GM21528 (cell line): Measurements from ENCODE around the gene WARS2.

Experiments used
- ATAC-seq: cut with Tn5 transposase; IDR thresholded peaks from one replicate; pipeline ENCODE4 v1.9.1; 2021; ENCODE audit warnings: mild to moderate bottlenecking, moderate library complexity; ENCODE audit not compliant: unreplicated experiment, low FRiP score

WARS2 gene

DNA sequence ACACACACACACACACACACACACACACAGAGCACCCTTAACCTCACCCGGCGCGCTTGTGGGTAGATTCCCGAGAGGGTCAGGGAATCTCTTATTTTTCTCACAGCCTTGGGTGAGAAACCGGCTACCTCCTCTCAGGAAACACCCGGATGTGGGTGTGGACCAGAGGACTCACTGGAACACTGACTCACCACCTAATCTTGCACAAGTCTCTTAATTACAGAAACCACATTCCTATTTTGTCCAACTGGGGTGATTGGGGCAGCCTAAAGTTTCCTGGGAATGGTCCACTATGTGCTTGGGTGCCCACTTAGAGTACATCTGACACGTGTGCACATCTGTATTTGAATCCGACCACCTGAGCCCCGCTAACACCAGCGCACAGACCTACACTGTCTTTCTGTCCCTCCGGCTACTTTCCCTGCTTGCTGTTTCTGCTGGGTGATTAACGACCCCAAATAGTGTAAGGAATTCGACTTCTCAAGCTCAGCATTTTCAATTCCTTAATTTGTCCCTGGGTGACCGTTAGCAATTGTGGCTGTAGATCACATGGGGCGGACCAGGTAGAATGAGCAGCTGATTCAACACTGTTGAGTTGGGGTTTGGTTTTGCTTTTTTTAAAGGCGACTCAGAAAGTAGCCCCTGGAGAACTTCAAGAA is 138.3 kb downstream of the WARS2 start:
- no peak for ATAC-seq

DNA sequence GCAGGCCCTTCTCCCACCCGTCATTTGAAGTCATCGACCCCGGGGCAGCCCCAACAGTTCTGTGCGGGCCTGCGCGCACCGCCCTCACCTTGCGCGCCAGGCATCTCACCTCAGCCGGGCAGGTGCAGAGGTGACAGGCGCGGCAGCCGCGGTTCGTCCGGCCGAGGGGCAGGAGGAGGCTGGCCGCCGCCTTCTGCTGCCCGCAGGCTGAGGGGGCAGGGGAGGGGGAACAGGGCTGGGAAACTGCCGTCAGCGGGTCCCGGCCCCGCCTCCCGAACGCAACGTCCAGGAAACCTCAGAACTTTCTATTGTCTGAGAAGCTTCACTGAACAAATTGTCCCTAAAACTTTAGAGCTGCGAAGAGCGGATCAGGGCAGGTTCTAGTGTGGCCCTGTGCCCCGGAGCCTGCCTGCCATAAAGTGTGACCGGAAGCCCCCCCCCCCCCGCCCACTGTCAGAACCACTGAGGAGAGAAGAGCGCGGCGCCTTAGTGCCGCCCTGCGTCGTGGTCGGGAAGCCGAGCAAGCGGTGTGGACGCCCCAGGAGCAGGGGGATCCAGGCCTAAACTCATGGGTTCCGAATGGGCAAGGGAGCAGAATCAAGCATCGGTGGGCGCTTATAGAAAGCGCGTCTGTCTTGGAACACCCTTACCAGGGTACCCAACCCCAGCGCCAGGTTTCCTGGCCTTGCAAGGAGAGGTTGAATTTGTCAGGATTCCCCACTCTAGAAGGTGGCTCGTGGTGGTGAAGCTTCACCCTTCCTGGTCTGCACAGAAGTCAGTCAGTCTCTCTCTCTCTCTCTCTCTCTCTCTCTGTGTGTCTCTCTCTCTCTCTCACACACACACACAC is 139.0 kb downstream of the WARS2 start:
- no peak for ATAC-seq

DNA sequence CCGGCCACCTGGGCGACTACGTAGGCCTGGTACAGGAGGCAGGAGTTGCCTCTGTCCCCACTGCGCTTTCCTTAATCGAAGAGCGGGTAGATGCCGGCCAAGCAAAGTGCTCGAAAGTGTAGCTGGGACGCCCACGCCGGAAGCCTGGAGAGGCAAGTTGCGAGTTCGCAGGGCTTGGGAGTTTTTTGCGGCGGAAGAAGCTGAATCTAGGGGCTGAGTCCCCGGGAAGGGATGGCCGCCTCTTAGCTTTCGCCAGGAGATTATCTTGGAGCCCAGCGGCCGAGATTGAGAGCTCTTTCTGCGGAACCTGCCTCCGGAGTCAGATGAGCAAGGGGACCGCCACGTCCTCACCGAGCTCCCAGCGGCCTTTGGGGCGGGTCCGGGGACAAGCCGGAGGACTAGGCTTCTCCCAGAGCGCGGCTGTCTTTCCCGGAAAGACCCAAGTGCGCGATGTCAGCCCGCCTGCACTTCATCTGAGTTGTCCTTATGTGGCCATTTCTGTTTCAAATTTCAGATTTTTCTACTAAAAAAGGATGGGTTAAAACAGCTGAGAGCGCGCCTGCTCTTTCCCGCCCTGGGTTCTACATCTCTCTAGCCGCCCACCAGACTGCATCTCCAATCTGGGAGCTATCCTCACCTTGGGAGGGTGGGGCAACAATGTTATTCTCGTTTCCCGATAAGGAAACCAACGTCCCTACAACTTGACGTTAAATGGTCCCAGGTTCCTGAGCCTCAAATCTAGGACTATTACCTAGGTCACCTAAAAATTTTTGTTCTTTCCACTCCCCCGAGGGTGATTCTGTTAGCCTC is 139.9 kb downstream of the WARS2 start:
- no peak for ATAC-seq

DNA sequence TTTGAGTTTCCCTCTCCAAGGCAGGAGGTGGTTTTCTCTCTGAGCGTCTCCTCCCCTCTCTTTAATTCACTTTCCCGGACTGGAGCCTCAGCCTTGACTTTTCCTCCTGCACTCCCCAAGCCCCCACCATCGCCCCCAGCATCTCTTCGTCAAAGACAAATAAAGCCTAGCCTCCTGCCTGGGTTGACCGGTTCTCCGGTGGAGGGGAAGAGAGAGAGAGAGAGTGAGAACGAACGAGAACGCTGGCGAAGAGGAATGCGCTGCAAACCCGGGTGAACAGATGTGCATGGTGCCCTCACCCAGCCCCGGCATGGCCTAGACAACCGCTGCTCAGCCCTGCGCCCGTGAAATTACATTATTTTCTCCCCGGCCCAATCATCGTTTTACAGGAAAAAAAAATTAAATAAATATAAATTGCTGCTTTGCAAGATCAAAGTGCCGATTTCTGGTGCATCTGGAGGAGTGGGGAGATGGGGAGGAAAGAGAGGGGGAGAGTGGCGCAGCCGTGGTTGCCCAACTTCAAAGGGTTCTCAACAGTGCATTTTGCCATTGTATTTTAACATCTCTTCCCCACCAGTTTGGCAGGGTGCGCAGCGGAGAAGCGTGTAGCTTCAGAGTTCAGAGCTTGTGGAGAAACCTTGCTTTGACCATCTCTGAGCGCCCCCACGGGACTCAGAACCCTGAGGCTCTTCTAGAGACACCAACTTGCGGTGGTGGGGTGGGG is 140.9 kb downstream of the WARS2 start:
- no peak for ATAC-seq

DNA sequence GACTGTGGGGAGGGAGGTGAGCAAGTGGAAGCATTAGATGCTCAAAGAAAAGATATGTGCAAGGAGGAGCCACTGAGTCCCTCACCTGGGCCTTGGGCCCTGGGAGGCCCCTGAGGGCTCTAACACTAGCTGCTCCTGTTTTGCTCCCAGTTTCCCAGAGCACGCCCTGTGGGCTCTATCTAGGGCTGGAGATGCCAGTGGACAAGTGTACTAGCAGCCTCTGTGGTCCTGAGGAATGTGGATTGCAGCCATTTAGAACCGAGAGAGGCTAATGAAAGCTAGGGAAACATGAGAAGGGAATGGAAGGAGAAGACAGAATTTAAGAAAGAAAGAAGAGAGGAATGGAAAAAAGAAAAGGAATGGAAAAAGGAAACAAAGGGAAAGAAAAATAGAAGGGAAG is 142.3 kb downstream of the WARS2 start:
- no peak for ATAC-seq

DNA sequence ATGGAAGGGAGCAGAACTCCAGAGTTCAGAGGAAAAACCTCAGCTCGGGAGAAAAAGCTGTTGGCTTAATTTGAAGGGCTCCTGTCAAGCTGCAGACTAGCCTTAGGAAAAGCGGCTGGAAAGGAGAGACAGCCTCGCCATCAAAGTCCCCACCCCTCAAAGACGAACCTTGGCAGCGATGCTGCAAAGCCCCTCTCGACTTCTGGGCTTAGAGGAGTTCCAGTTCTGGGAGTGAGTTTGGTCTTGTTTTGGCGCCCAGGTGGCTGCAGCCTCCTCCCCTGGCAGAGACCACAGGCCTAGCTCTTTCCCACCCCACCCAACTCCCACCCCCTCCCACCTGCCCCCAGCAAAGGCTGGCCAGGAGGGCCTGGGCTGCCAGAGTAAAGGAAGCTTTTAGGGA is 143.2 kb downstream of the WARS2 start:
- no peak for ATAC-seq

DNA sequence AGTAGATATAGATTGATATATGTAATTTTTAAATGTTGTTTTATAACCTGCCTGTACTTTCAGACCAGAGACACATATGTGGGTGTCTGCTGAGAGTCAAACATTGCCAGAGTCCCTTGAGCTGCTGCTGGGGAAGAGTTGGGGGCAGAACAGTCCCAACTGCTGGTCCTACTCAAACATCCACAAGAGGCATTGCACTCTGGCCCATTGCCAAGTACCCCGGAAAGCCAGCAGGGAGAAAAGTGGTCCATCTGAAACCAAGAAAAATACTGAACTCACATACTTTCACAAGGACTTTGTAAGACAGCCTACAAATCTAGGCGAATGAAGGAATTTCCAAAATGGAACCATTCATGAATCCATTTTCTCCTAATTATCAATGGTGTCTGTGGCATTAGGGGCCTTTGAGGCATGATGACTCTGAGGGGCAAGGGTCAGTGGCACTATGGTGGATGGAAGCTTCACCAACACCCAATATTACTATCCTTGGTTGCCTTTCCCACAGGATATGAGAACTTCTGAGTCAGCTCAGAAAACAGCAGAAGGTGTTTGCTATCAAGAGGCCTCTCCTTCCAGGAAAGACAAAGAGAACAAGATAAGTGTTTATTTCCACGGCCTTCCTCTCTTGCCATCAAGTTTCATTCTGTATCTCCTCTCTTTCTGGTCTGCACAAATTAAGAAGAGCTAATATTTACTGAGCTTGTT is 145.0 kb downstream of the WARS2 start:
- ATAC-seq = no peak

DNA sequence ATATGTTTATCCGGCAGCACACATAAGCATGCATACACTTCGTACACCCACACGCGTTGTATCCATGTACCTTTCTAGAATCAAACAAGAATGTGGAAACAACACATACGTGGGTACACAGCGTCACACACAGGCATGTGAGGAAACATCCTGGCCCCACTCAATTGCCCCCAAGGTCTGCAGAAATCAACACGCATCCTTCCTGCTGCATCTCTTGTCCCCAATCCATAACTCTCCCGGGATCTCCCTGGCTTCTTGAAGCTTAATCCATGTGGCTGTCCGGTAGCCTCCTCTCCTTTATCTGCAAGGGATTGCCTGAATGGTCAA is 146.8 kb downstream of the WARS2 start:
- ATAC-seq = no peak

DNA sequence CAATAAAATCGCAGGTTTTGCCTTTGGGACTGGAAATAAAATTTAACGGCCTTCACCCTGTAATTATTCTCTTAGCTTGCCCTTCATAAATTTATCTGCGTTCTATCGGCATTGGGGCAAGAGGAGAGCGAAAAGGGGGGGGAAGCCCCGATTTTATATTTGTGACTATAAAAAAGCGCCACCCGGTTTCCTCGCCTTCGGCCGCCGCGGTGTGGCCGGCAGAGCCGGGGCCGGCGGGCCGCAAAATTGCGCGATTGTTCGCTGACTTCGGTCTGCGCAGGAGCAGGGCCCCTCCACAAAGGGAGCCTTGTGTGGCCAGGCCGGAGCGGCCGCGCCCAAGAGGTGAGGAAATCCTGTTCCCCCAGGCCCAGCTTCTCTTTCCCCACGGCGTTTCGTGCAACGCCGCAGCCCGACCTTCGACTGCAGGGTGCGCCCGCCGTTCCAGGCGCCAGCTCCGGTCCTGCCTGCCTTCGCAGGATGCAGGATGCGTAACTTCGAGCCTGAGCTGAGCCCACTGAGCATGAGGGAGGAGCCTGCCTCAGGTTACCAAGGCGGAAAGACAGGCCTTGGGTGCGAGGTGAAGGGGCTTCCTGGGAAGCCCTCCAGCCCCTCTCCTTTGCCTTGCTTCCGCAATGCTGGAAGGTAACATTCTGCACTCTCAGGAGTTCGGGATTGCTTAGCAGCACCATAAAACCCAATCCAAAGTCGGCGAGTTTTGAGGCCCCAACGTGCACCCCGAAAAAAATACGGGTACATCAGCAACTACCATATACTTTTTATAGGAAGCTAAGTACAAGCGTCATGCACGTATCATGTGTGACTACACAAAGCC is 147.4 kb downstream of the WARS2 start:
- no peak for ATAC-seq

DNA sequence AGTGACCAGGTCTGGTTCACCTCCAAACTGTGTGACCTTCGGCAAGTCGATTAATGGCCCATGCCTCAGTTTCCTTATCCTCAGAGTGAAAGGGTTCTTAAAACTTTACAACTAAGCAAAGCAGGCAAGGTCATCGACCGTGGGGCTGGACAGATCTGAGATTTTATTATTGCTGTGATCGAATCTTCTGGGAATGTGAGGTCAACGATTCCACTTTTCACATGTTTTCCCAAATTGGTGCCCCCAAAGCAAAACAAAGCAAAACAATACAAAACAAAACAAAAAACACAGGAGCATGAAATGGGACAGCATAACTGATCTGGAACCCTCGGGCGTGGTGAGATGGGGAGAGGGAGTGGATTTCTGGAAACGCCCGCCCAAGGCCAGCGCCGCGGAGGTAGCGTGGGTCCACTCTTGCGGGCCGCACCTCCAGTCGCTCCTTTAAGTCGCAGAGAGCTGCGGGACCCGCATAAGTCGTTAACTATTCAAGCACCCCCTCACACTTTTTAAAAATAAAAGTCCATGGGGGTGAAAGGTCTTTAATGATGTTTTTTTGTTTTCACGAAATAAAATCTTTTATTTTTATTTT is 148.1 kb downstream of the WARS2 start:
- ATAC-seq = no peak

DNA sequence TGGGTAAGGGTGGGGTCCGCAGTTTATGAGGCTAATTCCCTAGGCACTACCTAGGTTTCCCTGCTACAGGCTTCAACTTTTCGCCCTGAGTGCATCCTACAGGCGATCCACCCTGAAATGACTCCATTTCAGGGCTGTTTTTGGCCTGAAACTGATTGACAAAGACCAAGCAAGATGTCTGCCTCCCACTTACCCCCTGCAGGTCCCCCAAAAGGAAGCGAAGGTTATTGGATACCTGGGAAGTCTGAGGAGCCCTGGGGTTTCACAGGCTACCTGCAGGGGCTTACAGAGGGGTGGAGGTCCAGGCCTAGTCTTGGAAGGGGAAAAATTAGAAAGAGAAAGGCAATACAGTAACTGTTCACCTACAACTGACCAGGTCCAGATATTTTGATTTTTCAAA is 149.0 kb downstream of the WARS2 start:
- ATAC-seq = no peak

DNA sequence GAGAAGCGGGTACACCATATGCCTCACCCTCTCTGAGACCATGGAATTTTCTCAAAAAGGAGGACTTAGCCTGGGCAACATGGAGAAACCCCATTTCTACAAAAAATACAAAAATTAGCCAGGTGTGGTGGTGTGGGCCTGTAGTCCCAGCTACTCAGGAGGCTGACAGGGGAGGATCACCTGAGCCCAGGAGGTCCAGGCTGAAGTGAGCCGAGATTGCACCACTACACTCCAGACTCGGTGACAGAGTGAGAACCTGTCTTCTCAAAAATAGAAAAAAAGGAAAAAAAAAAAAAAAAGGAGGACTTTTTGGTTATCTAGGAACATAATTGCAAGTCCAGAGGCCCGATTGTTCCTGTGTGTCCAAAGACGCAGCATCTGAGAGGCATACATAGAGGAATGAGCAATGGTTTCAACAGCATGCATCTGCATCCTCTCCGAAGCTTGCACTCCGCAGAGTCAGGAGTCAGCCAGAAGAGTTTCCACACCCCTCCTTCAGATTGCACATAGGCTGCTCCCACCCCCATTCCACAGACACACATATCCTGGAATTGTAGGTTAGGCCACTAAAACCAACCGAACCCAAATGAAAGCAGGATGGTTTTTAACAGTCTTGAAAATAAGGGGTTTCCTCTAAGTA is 149.8 kb downstream of the WARS2 start:
- ATAC-seq = no peak

DNA sequence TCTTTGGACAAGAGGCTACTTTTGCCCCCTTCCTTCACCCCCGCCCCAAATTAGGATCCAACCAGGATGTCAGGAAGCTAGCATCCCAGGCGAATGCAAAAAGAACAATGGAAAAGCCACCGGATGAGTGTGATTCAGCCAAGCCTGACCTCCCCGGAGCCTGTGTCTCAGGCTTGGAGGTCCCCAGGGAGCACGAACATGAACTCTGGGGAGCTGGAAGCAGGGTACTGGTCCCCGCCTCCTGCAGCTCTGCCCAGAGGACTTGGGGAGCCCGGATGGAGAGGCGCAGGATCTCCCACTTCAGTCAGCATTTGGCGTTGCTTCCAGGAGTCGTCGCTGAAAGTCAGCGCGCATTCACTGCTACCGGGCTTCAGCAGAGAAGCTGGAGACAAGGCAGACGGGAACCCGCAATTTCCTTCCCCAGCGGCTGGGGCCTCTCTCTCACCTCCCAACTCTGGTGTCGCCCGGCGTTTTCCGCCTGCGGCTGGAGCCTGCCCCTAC is 150.5 kb downstream of the WARS2 start:
- ATAC-seq = no peak

DNA sequence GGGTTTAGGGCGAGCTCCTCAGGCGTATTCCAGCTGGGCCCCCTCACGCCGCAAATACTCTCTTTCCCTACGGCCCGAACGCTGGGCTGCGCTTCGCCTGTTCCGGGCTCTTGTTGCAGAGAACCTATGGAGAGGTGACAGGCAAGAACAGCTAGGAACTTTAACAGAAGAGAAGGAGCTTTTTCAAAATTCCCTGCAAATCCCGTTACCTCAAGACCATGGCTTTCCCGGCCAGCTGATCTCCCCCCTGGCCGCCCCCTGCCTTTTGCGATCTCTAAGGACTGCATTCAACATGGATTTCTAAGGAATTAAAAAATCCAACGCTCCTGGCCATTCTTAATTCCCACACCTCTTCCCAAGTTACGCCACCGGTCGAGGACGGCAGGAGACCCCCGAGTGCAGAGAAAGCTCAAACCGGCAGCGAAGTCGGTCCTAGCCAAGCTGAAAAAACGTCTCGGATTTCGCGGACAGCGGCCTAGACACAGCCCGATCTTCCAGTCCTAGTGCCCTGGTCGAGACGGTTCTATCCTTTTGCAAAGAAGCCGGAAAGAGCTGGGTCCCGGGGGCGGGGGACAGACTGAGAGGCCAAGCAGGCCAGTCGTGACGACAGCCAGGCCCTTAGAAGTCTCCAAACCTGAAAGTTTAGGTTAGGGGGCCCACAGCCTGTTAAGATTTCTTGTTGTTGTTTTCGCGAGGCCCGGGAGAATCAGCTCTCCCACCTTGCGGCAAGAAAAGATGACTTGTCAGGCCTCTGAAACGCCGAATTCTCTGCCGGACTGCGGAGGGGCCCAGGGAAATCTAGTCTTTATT is 151.2 kb downstream of the WARS2 start:
- no peak for ATAC-seq

DNA sequence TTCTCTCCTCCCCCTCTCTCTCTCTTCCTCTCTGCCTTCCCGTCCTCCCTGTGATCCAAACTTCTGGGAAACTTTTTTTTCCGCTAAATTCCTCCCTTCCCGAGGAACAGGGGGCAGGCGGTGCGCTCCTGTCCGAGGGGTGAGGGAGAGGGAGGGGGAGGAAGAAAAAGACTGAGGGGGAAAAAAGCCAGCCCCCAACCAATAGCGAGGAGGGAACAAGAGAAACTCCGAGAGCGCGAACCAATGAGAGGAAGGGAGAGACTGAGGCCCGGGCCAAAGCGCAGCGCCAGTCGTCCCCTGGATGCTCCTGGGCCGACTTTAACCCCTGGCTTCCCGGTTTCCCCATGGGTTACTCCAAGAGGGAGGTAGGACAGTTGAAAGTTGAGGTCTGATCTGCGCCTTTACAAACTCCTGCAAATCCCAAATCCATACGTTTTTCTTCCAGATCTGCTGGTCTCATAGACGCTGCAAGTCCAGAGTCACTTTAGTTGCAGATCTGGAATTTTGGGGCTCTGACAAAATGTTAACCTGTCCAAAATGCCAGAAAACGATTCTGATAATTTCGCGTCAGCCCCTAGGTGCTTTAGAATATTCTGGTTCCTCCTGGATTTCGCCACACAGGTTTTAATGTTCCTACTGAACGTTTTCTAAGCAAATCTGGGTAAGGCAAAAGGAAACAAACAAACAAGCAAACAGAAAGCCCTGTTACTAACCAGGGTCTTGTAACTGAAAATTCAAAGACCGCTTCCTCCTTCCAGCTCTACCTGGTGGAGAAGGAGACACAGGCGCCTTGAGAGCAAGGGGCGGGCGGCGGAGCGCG is 152.1 kb downstream of the WARS2 start, which contains the start of gene TBX15:
Gene TBX15 (minus strand): TSS at position 158 of the 820 bp plus-strand sequence. CDS start 548 bp downstream, outside the sequence.
- no peak for ATAC-seq

DNA sequence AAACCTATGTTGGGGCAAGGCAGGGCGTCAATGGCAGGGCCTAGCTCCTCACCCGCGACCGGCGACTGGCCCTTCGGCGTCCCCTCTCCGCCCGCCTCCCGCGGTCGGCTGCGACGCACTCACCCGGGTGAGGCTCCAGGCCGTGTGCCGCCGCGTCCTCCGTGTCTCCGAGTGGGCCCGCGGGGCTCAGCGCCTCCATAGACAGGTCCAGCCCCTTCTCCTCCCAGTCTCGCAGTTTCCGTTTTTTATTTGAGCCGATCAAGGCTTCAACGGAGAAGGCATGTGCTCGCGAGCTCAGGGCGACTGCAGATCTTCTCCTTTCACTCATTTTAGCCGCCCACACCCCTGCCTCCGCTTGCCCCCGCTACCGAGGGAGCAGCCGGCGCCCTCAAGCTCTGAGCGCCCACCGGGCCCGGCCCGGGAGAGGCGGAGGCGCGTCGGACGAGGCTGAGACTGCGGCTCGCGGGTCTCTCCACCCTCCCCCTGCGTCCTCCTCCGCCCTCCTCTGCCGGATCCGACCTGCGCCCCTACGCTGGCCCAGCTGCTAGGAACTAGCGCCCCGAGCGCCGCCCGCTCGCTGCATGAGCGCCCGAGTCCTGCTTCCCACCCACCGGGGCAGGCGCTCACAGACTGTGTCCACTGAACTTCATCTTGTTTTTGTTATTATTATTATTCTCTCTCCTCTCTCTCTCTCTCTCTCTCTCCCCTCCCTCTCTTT is 152.8 kb downstream of the WARS2 start:
- no peak for ATAC-seq
